Mammary epithelial cell (primary cell): Measurements from ENCODE around the gene NFASC.

Experiments
- CTCF ChIP-seq, 2 donors: IDR thresholded peaks in 1 of 2; conservative IDR thresholded peaks in 1 of 2; 2 replicates each; pipeline ENCODE4 v1.5.1; 2011 to 2012; ENCODE audit warnings: inconsistent platforms in 2 of 2, low read length in 2 of 2, mild to moderate bottlenecking in 2 of 2, control low read depth in 1 of 2, low read depth in 1 of 2; ENCODE audit not compliant: insufficient read depth in 1 of 2; ENCODE audit errors: extremely low read depth in 1 of 2
- EZH2 ChIP-seq: IDR thresholded peaks from 2 replicates; pipeline ENCODE4 v1.6.1; 2012; ENCODE audit warnings: low read length, inconsistent platforms, borderline replicate concordance

- TF ChIP-seq EZH2 (no peak), CTCF (conservative IDR thresholded peaks at IDR 0.05 in 1 of 2, IDR thresholded peaks at IDR 0.05 in 1 of 2; ENCODE audit: extremely low read depth in 1 of 2, insufficient read depth in 1 of 2, low read depth in 1 of 2, low read length in 2 of 2) (no peak)
These were observed 108.1 kb downstream of the NFASC start for GRCh38 chr1:204978782-204979181.
